GM23248 (cell line): ENCODE data around the gene KLK3.

Source experiments
- EZH2 ChIP-seq: fragments of 200-600 bp; sonication (generic); IDR thresholded peaks from 2 replicates; pipeline ENCODE4 v1.6.1; 2018; ENCODE audit warnings: antibody characterized with exemption, mild to moderate bottlenecking; ENCODE audit not compliant: insufficient read depth, poor library complexity, severe bottlenecking
- EZH2phosphoT487 ChIP-seq: fragments of 200-600 bp; sonication (generic); IDR thresholded peaks from 2 replicates; pipeline ENCODE4 v1.6.1; 2018; ENCODE audit warnings: antibody characterized with exemption, moderate library complexity, mild to moderate bottlenecking, low read depth; ENCODE audit not compliant: insufficient read depth

GRCh38 chr19:50854636-50855410 lies at the start of gene KLK3:
- no peak for TF ChIP-seq EZH2
- TF ChIP-seq EZH2phosphoT487 = no peak
